IMR-90 (cell line): ENCODE results near the gene SYVN1. TPM values are rescaled to one million over a fixed set of nuclear protein-coding genes. Genes with fewer than 3 reads are reported as not detected.

ENCODE experiments used
- ATAC-seq: fragments of 200-7000 bp; cut with Tn5 transposase; 2 replicates; pipeline ENCODE4 v1.9.1; 2020; ENCODE audit warnings: low read depth, mild to moderate bottlenecking, moderate library complexity
- Bru-seq: library from RNA; stranded (reverse); fragments of 400-500 nt; gene quantifications from one replicate; lab custom pipeline; 2021; lab: Mats Ljungman, UMichigan
- BruChase-seq, 2 experiments: library from RNA; stranded (reverse); fragments of 400-500 nt; gene quantifications; one replicate each; lab custom pipeline; 2021; lab: Mats Ljungman, UMichigan
- BruUV-seq: library from RNA; stranded (reverse); fragments of 400-500 nt; replicated peaks from 2 replicates; lab custom pipeline; 2021; lab: Mats Ljungman, UMichigan
- CTCF ChIA-PET: fragments of 300-600 bp; formaldehyde crosslinking; extraction: SDS; loops from one replicate; lab custom pipeline; 2021; ENCODE audit warnings: antibody characterized with exemption; lab: Yijun Ruan, JAX
- POLR2A ChIA-PET: fragments of 300-600 bp; sonication (Branson Sonifier 250); formaldehyde crosslinking; loops from one replicate; lab custom pipeline; 2022; ENCODE audit warnings: antibody characterized with exemption; ENCODE audit not compliant: unreplicated experiment; lab: Charles Lee
- DNase-seq: peaks from one replicate; pipeline ENCODE4 v3.0.0; 2013
- H2AFZ ChIP-seq: replicated peaks from 2 replicates; pipeline ENCODE3; 2013; ENCODE audit warnings: low read length, mild to moderate bottlenecking; ENCODE audit not compliant: poor library complexity
- H2AK5ac ChIP-seq: 2 replicates; pipeline ENCODE4 v1.6.1; 2013; ENCODE audit warnings: low read depth, low read length, inconsistent platforms
- H2AK9ac ChIP-seq: replicated peaks from 2 replicates; pipeline ENCODE3; 2013; ENCODE audit warnings: mild to moderate bottlenecking, low read depth, low read length, moderate library complexity; ENCODE audit not compliant: poor library complexity
- H2BK120ac ChIP-seq: 2 replicates; pipeline ENCODE4 v1.6.1; 2013; ENCODE audit warnings: low read depth, low read length, inconsistent platforms
- H2BK15ac ChIP-seq: 3 replicates; pipeline ENCODE4 v1.6.1; 2013; ENCODE audit warnings: low read depth, low read length, inconsistent platforms
- H2BK20ac ChIP-seq: 2 replicates; pipeline ENCODE4 v1.6.1; 2013; ENCODE audit warnings: low read depth, mild to moderate bottlenecking, inconsistent platforms, low read length, moderate library complexity
- H2BK5ac ChIP-seq: 2 replicates; pipeline ENCODE4 v1.6.1; 2013; ENCODE audit warnings: mild to moderate bottlenecking, low read depth, low read length, inconsistent platforms; ENCODE audit not compliant: poor library complexity, severe bottlenecking
- H3K14ac ChIP-seq: replicated peaks from 2 replicates; pipeline ENCODE4 v1.6.1; 2013; ENCODE audit warnings: low read depth, low read length, inconsistent platforms
- H3K18ac ChIP-seq: 2 replicates; pipeline ENCODE4 v1.6.1; 2013; ENCODE audit warnings: low read depth, low read length, control low read depth
- H3K23ac ChIP-seq: 2 replicates; pipeline ENCODE4 v1.6.1; 2013; ENCODE audit warnings: low read depth, low read length, inconsistent platforms
- H3K27ac ChIP-seq: 2 replicates; pipeline ENCODE4 v1.5.1; 2013; ENCODE audit warnings: mild to moderate bottlenecking, control low read depth, low read length; ENCODE audit not compliant: insufficient read depth
- H3K27me3 ChIP-seq: 2 replicates; pipeline ENCODE4 v1.6.1; 2013; ENCODE audit warnings: low read length; ENCODE audit not compliant: control insufficient read depth, insufficient read depth
- H3K36me3 ChIP-seq: 2 replicates; pipeline ENCODE4 v1.6.1; 2013; ENCODE audit warnings: low read length, mixed read lengths; ENCODE audit not compliant: control insufficient read depth, insufficient read depth
- H3K4ac ChIP-seq: 2 replicates; pipeline ENCODE4 v1.6.1; 2013; ENCODE audit warnings: low read depth, low read length, inconsistent platforms
- H3K4me1 ChIP-seq: 2 replicates; pipeline ENCODE4 v1.6.1; 2013; ENCODE audit warnings: low read length, mixed read lengths; ENCODE audit not compliant: control insufficient read depth, insufficient read depth
- H3K4me2 ChIP-seq: 2 replicates; pipeline ENCODE4 v1.6.1; 2013; ENCODE audit warnings: low read depth, mild to moderate bottlenecking, control low read depth, low read length, moderate library complexity
- H3K4me3 ChIP-seq: 2 replicates; pipeline ENCODE4 v1.5.1; 2013; ENCODE audit warnings: low read depth, mild to moderate bottlenecking, control low read depth, low read length, moderate library complexity; ENCODE audit not compliant: insufficient read depth
- H3K56ac ChIP-seq: 2 replicates; pipeline ENCODE4 v1.6.1; 2013; ENCODE audit warnings: low read length, inconsistent platforms; ENCODE audit not compliant: insufficient read depth; ENCODE audit errors: extremely low read depth
- H3K79me1 ChIP-seq, 2 experiments: 2 replicates each; pipeline ENCODE4 v1.6.1; 2013; ENCODE audit warnings: low read length in 2 of 2, inconsistent platforms in 1 of 2, low read depth in 1 of 2
- H3K9ac ChIP-seq: 2 replicates; pipeline ENCODE4 v1.6.1; 2013; ENCODE audit warnings: low read depth, low read length, control low read depth
- H3K9me1 ChIP-seq: 2 replicates; pipeline ENCODE4 v1.6.1; 2013; ENCODE audit warnings: low read length, inconsistent platforms; ENCODE audit not compliant: insufficient read depth
- H3K9me3 ChIP-seq: 2 replicates; pipeline ENCODE4 v1.6.1; 2013; ENCODE audit warnings: low read length; ENCODE audit not compliant: control insufficient read depth, insufficient read depth
- H4K20me1 ChIP-seq: 2 replicates; pipeline ENCODE4 v1.6.1; 2013; ENCODE audit warnings: low read length, inconsistent platforms; ENCODE audit not compliant: insufficient read depth
- H4K5ac ChIP-seq: 2 replicates; pipeline ENCODE4 v1.6.1; 2013; ENCODE audit warnings: mild to moderate bottlenecking, low read depth, low read length, control low read depth
- H4K8ac ChIP-seq, 2 experiments: 2 replicates each; pipeline ENCODE4 v1.6.1; 2013; ENCODE audit warnings: low read depth in 2 of 2, low read length in 2 of 2, control low read depth in 1 of 2, inconsistent platforms in 1 of 2
- H4K91ac ChIP-seq: 2 replicates; pipeline ENCODE4 v1.6.1; 2013; ENCODE audit warnings: low read depth, low read length, inconsistent platforms; ENCODE audit not compliant: insufficient read depth
- CEBPB ChIP-seq: IDR thresholded peaks from 2 replicates; pipeline ENCODE4 v1.6.1; 2012; ENCODE audit warnings: low read depth, low read length, improper control_type of control experiment
- CHD1 ChIP-seq: IDR thresholded peaks from 2 replicates; pipeline ENCODE4 v1.6.1; 2012; ENCODE audit warnings: low read depth, low read length, improper control_type of control experiment
- CTCF ChIP-seq: conservative IDR thresholded peaks from 2 replicates; pipeline ENCODE4 v1.5.1; 2012; ENCODE audit warnings: mild to moderate bottlenecking, low read depth, low read length, improper control_type of control experiment
- FOS ChIP-seq: fragments of 150-350 bp; IDR thresholded peaks from 2 replicates; pipeline ENCODE4 v1.6.1; 2016; ENCODE audit warnings: low read depth, low read length
- MAFK ChIP-seq: IDR thresholded peaks from 2 replicates; pipeline ENCODE4 v1.6.1; 2012; ENCODE audit warnings: low read depth, low read length, improper control_type of control experiment
- MAZ ChIP-seq: IDR thresholded peaks from 2 replicates; pipeline ENCODE4 v1.6.1; 2012; ENCODE audit warnings: low read depth, mild to moderate bottlenecking, low read length, improper control_type of control experiment, moderate library complexity, borderline replicate concordance
- MXI1 ChIP-seq: IDR thresholded peaks from 2 replicates; pipeline ENCODE4 v1.6.1; 2012; ENCODE audit warnings: low read depth, mild to moderate bottlenecking, low read length, moderate library complexity, borderline replicate concordance
- NFE2L2 ChIP-seq: fragments of 150-350 bp; IDR thresholded peaks from 2 replicates; pipeline ENCODE4 v1.6.1; 2016; ENCODE audit warnings: low read depth, mild to moderate bottlenecking, low read length
- POLR2A ChIP-seq: IDR thresholded peaks from 2 replicates; pipeline ENCODE4 v1.6.1; 2012; ENCODE audit warnings: mild to moderate bottlenecking, low read depth, low read length
- RAD21 ChIP-seq: IDR thresholded peaks from 2 replicates; pipeline ENCODE4 v1.6.1; 2012; ENCODE audit warnings: low read length, improper control_type of control experiment
- RCOR1 ChIP-seq: IDR thresholded peaks from 2 replicates; pipeline ENCODE4 v1.6.1; 2012; ENCODE audit warnings: mild to moderate bottlenecking, low read length, improper control_type of control experiment; ENCODE audit not compliant: insufficient replicate concordance
- SMC3 ChIP-seq: fragments of 150-350 bp; IDR thresholded peaks from 2 replicates; pipeline ENCODE4 v1.6.1; 2016; ENCODE audit warnings: low read depth, mild to moderate bottlenecking, antibody characterized with exemption, low read length, moderate library complexity
- USF2 ChIP-seq: fragments of 150-350 bp; IDR thresholded peaks from 2 replicates; pipeline ENCODE4 v1.6.1; 2017; ENCODE audit warnings: mild to moderate bottlenecking, antibody characterized with exemption, low read length, low read depth
- WGBS, 2 experiments: methylation state at CpG; one replicate each; pipeline versions ENCODE4 v1.1.5 to v1.1.7; 2013; ENCODE audit warnings: missing lambda C conversion rate in 2 of 2; ENCODE audit not compliant: insufficient read length in 1 of 2; ENCODE audit errors: extremely low coverage in 2 of 2; 5-methylcytosine and 5-hydroxymethylcytosine counted together
- dilution Hi-C: fragments of 300-500 bp; cut with HindIII; formaldehyde crosslinking; loops from one replicate; pipeline ENCODE4 v1.14.3; 2018; ENCODE audit warnings: low sequenced_read_pairs; ENCODE audit not compliant: unreplicated experiment
- in situ Hi-C: fragments of 300-500 bp; cut with MboI; formaldehyde crosslinking; loops from 3 replicates; pipeline ENCODE4 v1.14.3; 2019; ENCODE audit warnings: low sequenced_read_pairs, inconsistent platforms, mixed read lengths
- intact Hi-C: fragments of 100-400 bp; cut with micrococcal nuclease; formaldehyde crosslinking; loops from 2 replicates; pipeline ENCODE4 v1.10.0; 2022
- long read RNA-seq: library from polyadenylated mRNA; unstranded; transcript quantifications from one replicate; pipeline ENCODE4 v2.0.0, GENCODE V29; 2021; ENCODE audit not compliant: unreplicated experiment
- polyA plus RNA-seq, 3 experiments: library from polyadenylated mRNA; depleted of rRNA; stranded (reverse); fragments of >200 nt; gene quantifications; 2 replicates each; pipeline ENCODE4 v1.2.3, GENCODE V29; 2012; ENCODE audit warnings: low replicate concordance in 1 of 3
- total RNA-seq: library from RNA; depleted of rRNA; stranded (reverse); fragments of >200 nt; gene quantifications from 2 replicates; pipeline ENCODE4 v1.2.3, GENCODE V29; 2012; rRNA removed

The SYVN1 gene
- 8.3 and 9.5 TPM in 2 replicates for total RNA-seq
- 45.7 and 52.9 TPM in 2 replicates for polyA plus RNA-seq (2012; rRNA removed)
- 22.9 and 32.0 TPM in 2 replicates for polyA plus RNA-seq (2012; cell fraction: cytosol; rRNA removed)
- polyA plus RNA-seq (2012; cell fraction: nucleus; rRNA removed; ENCODE audit: low replicate concordance): 107 and 150 TPM in 2 replicates
- Bru-seq, nascent RNA: percentile 61 among the genes with signal in this experiment
- percentile 72 among the genes with signal in this experiment for BruChase-seq, experiment 1, labeled RNA remaining after a 6-hour chase
- BruChase-seq, experiment 2, labeled RNA remaining after a 2-hour chase: percentile 77 among the genes with signal in this experiment
- long read RNA-seq, partial matches to known transcripts: 11 of 13 reads
- long read RNA-seq, other reads (novel, unspliced or antisense): 1 of 13 reads

- Histone ChIP-seq H2BK5ac (peak within 1 kb of the TSS; percentile 98), H3K4me3 (peak within 1 kb of the TSS; percentile 63), H3K27ac (peak within 1 kb of the TSS; percentile 99), H3K14ac (peak within 1 kb of the TSS; percentile 100), H3K4me1 (peaks cover 6% of the 10 kb centered on the region; the same call in 1 of the 2 replicates), H4K20me1 (peaks cover 28% of the 10 kb centered on the region), H2AK5ac (peak within 1 kb of the TSS; percentile 99), H3K36me3 (peaks cover 34% of the 10 kb centered on the region), H3K18ac (peak within 1 kb of the TSS; percentile 98), H4K91ac (peak within 1 kb of the TSS; percentile 100), H2BK20ac (peak within 1 kb of the TSS; percentile 90), H3K23ac (peak within 1 kb of the TSS; percentile 95), H3K79me1 (peaks cover 18 to 43% of the 10 kb centered on the region in 2 experiments), H3K4me2 (peak within 1 kb of the TSS; percentile 93), H3K56ac (peak within 1 kb of the TSS; percentile 96), H2AK9ac (peak within 1 kb of the TSS; percentile 98), H3K9me3 (no peaks in the 10 kb centered on the region), H3K4ac (peak within 1 kb of the TSS; percentile 100), H4K8ac (peak within 1 kb of the TSS; percentile 98 to 99), H3K9me1 (peaks cover 21% of the 10 kb centered on the region), H2AFZ (peak within 1 kb of the TSS; percentile 99), H2BK15ac (peak within 1 kb of the TSS; percentile 100; the same call in 2 of the 3 replicates), H2BK120ac (peak within 1 kb of the TSS; percentile 98), H4K5ac (peak within 1 kb of the TSS; percentile 95), H3K9ac (peak within 1 kb of the TSS; percentile 99), H3K27me3 (no peaks in the 10 kb centered on the region)
- ChIA-PET POLR2A (interaction anchor here (0.6 kb wide), 1 partner anchor 12 kb away, joined by 4 read pairs; no protein-coding TSS in a partner anchor), CTCF (no interaction called here)
- ATAC-seq (peak; percentile 87), DNase-seq (peak; percentile 85)
- dilution Hi-C loops: no loop called here
- in situ Hi-C loops: no loop called here
- 0% methylated on average over 11 of the region's 60 CpGs; no CpG with 5 or more reads in 1 of the 2 experiments for whole genome bisulfite sequencing, 2 experiments
- BruUV-seq: no TSS peak
- intact Hi-C loops: no loop called here
- TF ChIP-seq CTCF (no peak), CEBPB (no peak), MAZ (peak; percentile 94), POLR2A (peak; percentile 97), SMC3 (no peak), FOS (no peak), RCOR1 (no peak), MXI1 (peak; percentile 84), RAD21 (no peak), CHD1 (peak; percentile 89; the same call in 1 of the 2 replicates), NFE2L2 (0 out of 2 replicates have a peak, but pooled peaks have one; percentile 2), USF2 (no peak), MAFK (no peak)
Observed at GRCh38 chr11:65134240-65134951, at the start of gene SYVN1. Gene SYVN1 (minus strand): TSS chr11:65134519. CDS start chr11:65133601, 918 bp downstream.
